Esophagus squamous epithelium (tissue), 4 donors: ENCODE measurements around the gene LMO1.

Source experiments
- CTCF ChIP-seq, 6 experiments: fragments of 450-650 bp in 4 of 6; fragments of 200-600 bp in 2 of 6; sonication (generic) in 2 of 6; IDR thresholded peaks; one replicate each; pipeline ENCODE4 v1.5.1; 2016 to 2019; ENCODE audit warnings: antibody characterized with exemption in 6 of 6, mild to moderate bottlenecking in 4 of 6, moderate library complexity in 4 of 6
- POLR2A ChIP-seq, 4 donors: fragments of 450-650 bp; IDR thresholded peaks; one replicate each; pipeline ENCODE4 v1.6.1; 2017; ENCODE audit warnings: antibody characterized with exemption in 4 of 4, mild to moderate bottlenecking in 4 of 4, moderate library complexity in 3 of 4

GRCh38 chr11:8247312-8247711, 16.4 kb downstream of the LMO1 start:
- TF ChIP-seq CTCF (IDR thresholded peaks at IDR 0.05) = peak in 5 of 6 experiments; percentile 36 to 68 (median 50)
- no peak for TF ChIP-seq POLR2A (IDR thresholded peaks at IDR 0.05)
